ENCODE measurements around the gene C2CD4B. TPM values are rescaled to one million over a fixed set of nuclear protein-coding genes. Genes with fewer than 3 reads are reported as not detected.

C2CD4B gene
- total and polyA plus RNA-seq, 10 of the 15 experiments (the other 5 are each of a cell fraction or from before 2014, with no cell fraction given), result not detected

DNA sequence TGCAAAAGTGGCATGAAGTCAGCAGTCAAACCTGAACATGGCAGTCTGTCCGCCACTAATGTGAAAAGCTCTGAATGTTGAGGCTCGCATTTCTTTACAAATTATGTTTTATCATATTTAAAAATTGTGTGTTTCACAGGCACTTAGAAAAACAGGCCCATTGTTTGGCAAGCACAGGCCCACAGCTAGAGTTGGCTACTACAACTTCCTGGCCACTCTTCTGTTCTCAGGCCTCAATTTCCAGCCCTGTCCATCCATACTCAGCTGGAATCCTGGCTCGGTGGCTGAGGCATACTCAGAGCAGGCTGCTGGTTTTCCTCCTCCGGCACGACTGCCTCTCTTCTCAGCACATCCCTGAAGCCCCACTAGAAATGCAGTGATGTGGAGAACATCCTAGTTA is 44.3 kb downstream of the C2CD4B start (continued):
- TF ChIP-seq TCF7 (IDR thresholded peaks at IDR 0.05; ENCODE audit: borderline replicate concordance), result no peak
- TF ChIP-seq ZSCAN29 (IDR thresholded peaks at IDR 0.05), result no peak
- no peak for TF ChIP-seq NR2C1 (IDR thresholded peaks at IDR 0.05)
- no peak for TF ChIP-seq HSF1 (IDR thresholded peaks at IDR 0.05; ENCODE audit: low read depth, low read length)

GRCh38 chr15:62119874-62120273 is 45.2 kb downstream of the C2CD4B start:
- WGBS (ENCODE audit: insufficient coverage, insufficient replicate concordance, low lambda C conversion rate, missing lambda C conversion rate), result 98% methylated on average over 3 of the region's 3 CpGs
- no peak overlapping the region for H3K27ac ChIP-seq (ENCODE audit: control insufficient read depth, insufficient read depth)
- in situ Hi-C loops (cut with MboI) (no loop called here), intact Hi-C loops (cut with micrococcal nuclease; ENCODE audit: unreplicated experiment) (no loop called here)
- H3K4me2 ChIP-seq (ENCODE audit: control insufficient read depth, insufficient read depth), result no peak overlapping the region
- ChIA-PET CTCF (no interaction called here), SMC1A (ENCODE audit: uncharacterized antibody, unreplicated experiment) (no interaction called here), RAD21 (ENCODE audit: unreplicated experiment) (no interaction called here), POLR2A (no interaction called here)
- no peak for DNase-seq (ENCODE audit: low read depth, low spot score)
- FAIRE-seq, result no peak
- H4K20me1 ChIP-seq (ENCODE audit: control insufficient read depth, insufficient read depth), result no peaks in the 10 kb centered on the region
- no peaks in the 10 kb centered on the region for H3K9me3 ChIP-seq (replicated peaks; ENCODE audit: control insufficient read depth, insufficient read depth, low read length)
- no peak overlapping the region for H2AFZ ChIP-seq (ENCODE audit: control insufficient read depth, low read depth, low read length)
- no peaks in the 10 kb centered on the region for H3K36me3 ChIP-seq (ENCODE audit: control insufficient read depth in 2 of 2, insufficient read depth in 2 of 2, low read length in 1 of 2)
- no TSS peak for BruUV-seq (replicated peaks)
- ATAC-seq, result no peak
- no peaks in the 10 kb centered on the region for H3K4me1 ChIP-seq (ENCODE audit: control insufficient read depth, insufficient read depth, low read length)
- H3K79me2 ChIP-seq (ENCODE audit: control insufficient read depth, insufficient read depth, low read length), result no peaks in the 10 kb centered on the region
- TF ChIP-seq RCOR1 (conservative IDR thresholded peaks at IDR 0.05; ENCODE audit: low read depth, low read length), result no peak
- TF ChIP-seq, protein P1, sequence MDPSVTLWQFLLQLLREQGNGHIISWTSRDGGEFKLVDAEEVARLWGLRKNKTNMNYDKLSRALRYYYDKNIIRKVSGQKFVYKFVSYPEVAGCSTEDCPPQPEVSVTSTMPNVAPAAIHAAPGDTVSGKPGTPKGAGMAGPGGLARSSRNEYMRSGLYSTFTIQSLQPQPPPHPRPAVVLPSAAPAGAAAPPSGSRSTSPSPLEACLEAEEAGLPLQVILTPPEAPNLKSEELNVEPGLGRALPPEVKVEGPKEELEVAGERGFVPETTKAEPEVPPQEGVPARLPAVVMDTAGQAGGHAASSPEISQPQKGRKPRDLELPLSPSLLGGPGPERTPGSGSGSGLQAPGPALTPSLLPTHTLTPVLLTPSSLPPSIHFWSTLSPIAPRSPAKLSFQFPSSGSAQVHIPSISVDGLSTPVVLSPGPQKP (IDR thresholded peaks at IDR 0.05; ENCODE audit: low read depth, low read length), result no peak
- TF ChIP-seq RBBP5 (conservative IDR thresholded peaks at IDR 0.05), result no peak
- TF ChIP-seq E2F8 (IDR thresholded peaks at IDR 0.05; ENCODE audit: low read depth, partially characterized antibody), result no peak
- no peak for TF ChIP-seq POU2F2 (IDR thresholded peaks at IDR 0.05; ENCODE audit: borderline replicate concordance, low read depth, low read length)
- no peak for TF ChIP-seq CBX3 (IDR thresholded peaks at IDR 0.05; ENCODE audit: borderline replicate concordance, low read depth)
- no peak for TF ChIP-seq CBFB (IDR thresholded peaks at IDR 0.05; ENCODE audit: low read depth)
- no peak for TF ChIP-seq TBL1XR1 (IDR thresholded peaks at IDR 0.05; ENCODE audit: low read depth, low read length)
- no peak for TF ChIP-seq SP1 (IDR thresholded peaks at IDR 0.05; ENCODE audit: low read depth, low read length)
- no peak for TF ChIP-seq NRF1 (conservative IDR thresholded peaks at IDR 0.05; ENCODE audit: low read depth, low read length)
- H3K4me3 ChIP-seq, result no peak overlapping the region
- H3K9ac ChIP-seq (ENCODE audit: control insufficient read depth, insufficient read depth, low read length), result no peak overlapping the region
- H3K27me3 ChIP-seq (replicated peaks in 1 of 2; ENCODE audit: control insufficient read depth in 2 of 2, insufficient read depth in 2 of 2, low read length in 1 of 2), result no peaks in the 10 kb centered on the region
